ENCODE results near the gene MT1G.

- TF ChIP-seq SIN3A (IDR thresholded peaks at IDR 0.05; ENCODE audit: borderline replicate concordance, low read depth, low read length) (no peak), ZBTB33 (IDR thresholded peaks at IDR 0.05; ENCODE audit: borderline replicate concordance, low read depth) (no peak), FOXJ3 (CRISPR knock-in tag; IDR thresholded peaks at IDR 0.05) (no peak), CTCF (IDR thresholded peaks at IDR 0.05) (no peak), YY1 (IDR thresholded peaks at IDR 0.05; ENCODE audit: low read depth) (no peak), SMC3 (IDR thresholded peaks at IDR 0.05; ENCODE audit: low read depth, low read length) (no peak)
These were observed 32.4 kb downstream of the MT1G start for GRCh38 chr16:56635441-56635967.

Data from SK-N-SH (cell line).